BJ (cell line): ENCODE measurements around the gene TM2D3. TPM values are rescaled to one million over a fixed set of nuclear protein-coding genes. Genes with fewer than 3 reads are reported as not detected.
"Not testable (repeated sequence)": the region's sequence is repeated elsewhere in the genome, so short reads cannot be mapped to it uniquely, and the experiment has no call there.

Experiments used
- CTCF ChIA-PET: fragments of 350-600 bp; formaldehyde crosslinking; extraction: SDS; loops from one replicate; lab custom pipeline; 2021; ENCODE audit warnings: antibody characterized with exemption, inconsistent platforms; lab: Yijun Ruan, JAX
- POLR2A ChIA-PET: fragments of 300-600 bp; sonication (Branson Sonifier 250); formaldehyde crosslinking; extraction: SDS; loops from one replicate; lab custom pipeline; 2021; ENCODE audit warnings: antibody characterized with exemption; lab: Charles Lee
- DNase-seq: peaks from one replicate; pipeline ENCODE4 v3.0.0-alpha.2; 2011; ENCODE audit warnings: low read depth
- H3K27me3 ChIP-seq: 2 replicates; pipeline ENCODE4 v1.6.0; 2011; ENCODE audit warnings: low read length; ENCODE audit not compliant: control insufficient read depth, insufficient read depth
- H3K36me3 ChIP-seq: 2 replicates; pipeline ENCODE4 v1.5.1; 2011; ENCODE audit warnings: low read length; ENCODE audit not compliant: control insufficient read depth, insufficient read depth
- H3K4me3 ChIP-seq: 2 replicates; pipeline ENCODE4 v1.5.1; 2011; ENCODE audit warnings: low read depth, mild to moderate bottlenecking, control low read depth, low read length
- CTCF ChIP-seq: IDR thresholded peaks from 2 replicates; pipeline ENCODE4 v1.5.1; 2011; ENCODE audit warnings: low read depth, mild to moderate bottlenecking, control low read depth, inconsistent platforms, low read length, moderate library complexity; ENCODE audit not compliant: insufficient read depth
- polyA plus RNA-seq: library from polyadenylated mRNA; depleted of rRNA; stranded (reverse); fragments of >200 nt; gene quantifications from 2 replicates; pipeline ENCODE4 v1.2.3, GENCODE V29; 2011

The TM2D3 gene
- polyA plus RNA-seq, 1 experiment = 34.7 TPM

DNA sequence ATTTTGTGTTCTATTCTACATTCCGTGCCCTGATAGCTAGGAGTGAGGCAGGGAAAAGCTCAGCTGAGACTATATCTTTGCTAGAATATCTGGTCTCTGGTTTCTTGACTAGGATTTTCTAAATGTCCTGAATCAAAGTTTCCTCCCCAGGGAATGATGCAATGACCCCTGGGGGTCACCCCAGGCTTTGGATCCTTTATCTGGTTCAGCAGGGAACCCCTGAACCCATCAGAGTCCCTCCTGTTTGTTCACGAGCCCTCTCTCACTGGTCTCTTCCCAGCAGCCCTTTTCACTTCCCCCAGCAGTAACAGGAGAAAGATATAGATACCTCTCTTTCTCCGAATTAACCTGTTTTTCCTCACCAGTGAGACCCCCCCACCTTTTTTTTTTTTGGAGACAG is 14.3 kb downstream of the TM2D3 start:
- Histone ChIP-seq H3K4me3 (no peak overlapping the region), H3K27me3 (no peaks in the 10 kb centered on the region), H3K36me3 (peaks cover 7% of the 10 kb centered on the region)
- CTCF ChIA-PET = interaction anchor here (1.0 to 1.7 kb wide), 3 partner anchors 22 to 333 kb away, joined by 3 to 6 read pairs (median 3); no protein-coding TSS in a partner anchor
- POLR2A ChIA-PET = no interaction called here
- no peak for DNase-seq
- no peak for TF ChIP-seq CTCF

GRCh38 chr15:101637516-101637915 is 14.7 kb downstream of the TM2D3 start:
- no peak for DNase-seq
- CTCF ChIA-PET = interaction anchor here (0.7 to 1.0 kb wide), 3 partner anchors 16 to 269 kb away, joined by 3 read pairs; no protein-coding TSS in a partner anchor

GRCh38 chr15:101637038-101637437 is 15.1 kb downstream of the TM2D3 start:
- TF ChIP-seq CTCF = no peak
- ChIA-PET CTCF (interaction anchor here (0.7 kb wide), 1 partner anchor 16 kb away, joined by 3 read pairs; no protein-coding TSS in a partner anchor), POLR2A (no interaction called here)
- Histone ChIP-seq H3K36me3 (peaks cover 5% of the 10 kb centered on the region), H3K27me3 (no peaks in the 10 kb centered on the region), H3K4me3 (no peak overlapping the region)
- no peak for DNase-seq

More at GRCh38 chr15:101637516-101637915, 14.7 kb downstream of the TM2D3 start:
- Histone ChIP-seq H3K36me3 (peaks cover 7% of the 10 kb centered on the region), H3K4me3 (no peak overlapping the region), H3K27me3 (no peaks in the 10 kb centered on the region)
- POLR2A ChIA-PET = no interaction called here
- no peak for TF ChIP-seq CTCF

GRCh38 chr15:101635944-101636727 is 16.0 kb downstream of the TM2D3 start:
- no peak for TF ChIP-seq CTCF
- Histone ChIP-seq H3K4me3 (no peak overlapping the region), H3K27me3 (no peaks in the 10 kb centered on the region), H3K36me3 (peaks cover 5% of the 10 kb centered on the region)
- DNase-seq = no peak
- ChIA-PET POLR2A (no interaction called here), CTCF (interaction anchor here (1.9 kb wide), 1 partner anchor 347 kb away, joined by 5 read pairs; no protein-coding TSS in a partner anchor)

DNA sequence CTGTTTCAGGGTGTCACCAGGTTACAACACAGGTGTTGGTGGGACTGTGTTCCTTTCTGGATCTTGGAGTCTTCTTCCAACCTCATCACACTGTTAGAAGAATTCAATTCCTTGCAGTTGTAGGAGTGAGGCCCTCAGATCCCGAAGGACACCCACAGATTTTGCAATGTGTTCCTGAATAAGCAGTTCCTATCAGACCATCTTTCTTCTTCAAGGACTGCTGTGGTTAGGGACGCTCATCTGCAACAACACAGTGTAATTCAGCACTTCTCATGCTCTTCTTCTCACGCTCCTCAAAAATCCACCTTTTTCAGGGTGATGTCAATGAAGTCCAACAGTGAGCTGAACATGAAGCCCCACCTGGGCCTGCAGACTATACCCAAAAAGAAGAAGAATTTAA is 18.8 kb downstream of the TM2D3 start:
- H3K27me3 ChIP-seq = no peaks in the 10 kb centered on the region
- no peak for DNase-seq
- CTCF ChIA-PET = interaction anchor here (1.0 kb wide), 1 partner anchor 8 kb away, joined by 6 read pairs; no protein-coding TSS in a partner anchor
- POLR2A ChIA-PET = no interaction called here
- H3K36me3 ChIP-seq = no peaks in the 10 kb centered on the region
- TF ChIP-seq CTCF = no peak
- H3K4me3 ChIP-seq = no peak overlapping the region

- CTCF ChIA-PET, POLR2A ChIA-PET, DNase-seq, H3K4me3 ChIP-seq, H3K27me3 ChIP-seq, H3K36me3 ChIP-seq: not testable (repeated sequence)
These were observed 25.5 kb downstream of the TM2D3 start for GRCh38 chr15:101626729-101627128.
